Endothelial cell of umbilical vein (primary cell): Measurements from ENCODE around the gene PPEF2. TPM values are rescaled to one million over a fixed set of nuclear protein-coding genes. Genes with fewer than 3 reads are reported as not detected.
A peak's percentile ranks its signal among the peaks of the same experiment; 100 is the strongest.

ENCODE experiments used
- BruUV-seq: library from RNA; stranded (reverse); fragments of 400-500 nt; replicated peaks from 2 replicates; lab custom pipeline; 2021; lab: Mats Ljungman, UMichigan
- CTCF ChIA-PET: fragments of 300-600, 350-600 bp; sonication (Branson Sonifier 250); formaldehyde crosslinking; loops from one replicate; lab custom pipeline; 2021; ENCODE audit warnings: antibody characterized with exemption, inconsistent platforms; lab: Charles Lee
- POLR2A ChIA-PET: fragments of 300-600, 350-600 bp; sonication (Branson Sonifier 250); formaldehyde crosslinking; loops from one replicate; lab custom pipeline; 2021; ENCODE audit warnings: antibody characterized with exemption, inconsistent platforms; lab: Charles Lee
- DNase-seq: peaks from one replicate; pipeline ENCODE4 v3.0.0-alpha.2; 2011; ENCODE audit warnings: low read depth, low spot score
- FAIRE-seq: peaks from 2 replicates; lab custom pipeline; 2011; peaks lifted over from hg19 to GRCh38; lab: Jason Lieb, UNC
- H2AFZ ChIP-seq: 2 replicates; pipeline ENCODE4 v1.6.0; 2012; ENCODE audit warnings: low read depth, low read length, control low read depth, inconsistent platforms
- H3K27ac ChIP-seq: 2 replicates; pipeline ENCODE4 v1.5.1; 2011; ENCODE audit warnings: low read depth, mild to moderate bottlenecking, control low read depth, low read length, moderate library complexity; ENCODE audit not compliant: insufficient read depth
- H3K27me3 ChIP-seq, 2 experiments: 2 replicates each; pipeline versions ENCODE4 v1.6.0 to v1.6.1; 2011; ENCODE audit warnings: low read length in 2 of 2, mixed read lengths in 1 of 2; ENCODE audit not compliant: control insufficient read depth in 2 of 2, insufficient read depth in 2 of 2
- H3K36me3 ChIP-seq, 2 experiments: 2 replicates in 1 of 2; 3 replicates in 1 of 2; pipeline ENCODE4 v1.5.1; 2011; ENCODE audit warnings: low read length in 2 of 2, mild to moderate bottlenecking in 1 of 2, moderate library complexity in 1 of 2; ENCODE audit not compliant: control insufficient read depth in 2 of 2, insufficient read depth in 2 of 2; ENCODE audit errors: extremely low read depth in 1 of 2
- H3K4me1 ChIP-seq: 3 replicates; pipeline ENCODE4 v1.5.1; 2011; ENCODE audit warnings: mild to moderate bottlenecking, low read length; ENCODE audit not compliant: control insufficient read depth, insufficient read depth; ENCODE audit errors: extremely low read depth
- H3K4me2 ChIP-seq: 2 replicates; pipeline ENCODE4 v1.6.1; 2011; ENCODE audit warnings: low read length, control low read depth, mixed read lengths; ENCODE audit not compliant: insufficient read depth
- H3K4me3 ChIP-seq, 3 experiments: fragments of 200-600 bp in 1 of 3; sonication (generic), shearing (Covaris generic) in 1 of 3; replicated peaks in 1 of 3; 2 replicates each; pipeline ENCODE4 v1.5.1; 2011 to 2016; ENCODE audit warnings: control low read depth in 3 of 3, low read length in 3 of 3, mild to moderate bottlenecking in 2 of 3, inconsistent platforms in 1 of 3, low read depth in 1 of 3, moderate library complexity in 1 of 3; ENCODE audit not compliant: insufficient read depth in 1 of 3
- H3K79me2 ChIP-seq: 2 replicates; pipeline ENCODE4 v1.6.0; 2012; ENCODE audit warnings: low read length, inconsistent platforms; ENCODE audit not compliant: control insufficient read depth, insufficient read depth
- H3K9ac ChIP-seq: replicated peaks from 2 replicates; pipeline ENCODE3; 2011; ENCODE audit warnings: low read length, control low read depth; ENCODE audit not compliant: insufficient read depth; ENCODE audit errors: extremely low read depth
- H3K9me1 ChIP-seq: replicated peaks from 3 replicates; pipeline ENCODE4 v1.6.0; 2011; ENCODE audit warnings: mild to moderate bottlenecking, low read length; ENCODE audit not compliant: control insufficient read depth, insufficient read depth; ENCODE audit errors: extremely low read depth
- H3K9me3 ChIP-seq: replicated peaks from 2 replicates; pipeline ENCODE4 v1.5.1; 2012; ENCODE audit warnings: low read length, inconsistent platforms; ENCODE audit not compliant: control insufficient read depth, insufficient read depth
- H4K20me1 ChIP-seq: replicated peaks from 2 replicates; pipeline ENCODE3; 2011; ENCODE audit warnings: mild to moderate bottlenecking, low read length; ENCODE audit not compliant: control insufficient read depth, insufficient read depth; ENCODE audit errors: extremely low read depth
- CTCF ChIP-seq, 2 donors: IDR thresholded peaks; 1 replicate in 1 of 2; 2 replicates in 1 of 2; pipeline ENCODE4 v1.5.1; 2011; ENCODE audit warnings: low read length in 2 of 2, mild to moderate bottlenecking in 2 of 2, moderate library complexity in 2 of 2, control low read depth in 1 of 2, inconsistent platforms in 1 of 2, low read depth in 1 of 2; ENCODE audit not compliant: insufficient read depth in 1 of 2; ENCODE audit errors: extremely low read depth in 1 of 2
- EZH2 ChIP-seq: IDR thresholded peaks from 2 replicates; pipeline ENCODE4 v1.6.1; 2012; ENCODE audit warnings: borderline replicate concordance, low read depth, mild to moderate bottlenecking, moderate library complexity, low read length, inconsistent platforms; ENCODE audit not compliant: severe bottlenecking
- FOS ChIP-seq: IDR thresholded peaks from 2 replicates; pipeline ENCODE4 v1.6.1; 2011; ENCODE audit warnings: mild to moderate bottlenecking, low read length, moderate library complexity, borderline replicate concordance; ENCODE audit not compliant: insufficient read depth
- GATA2 ChIP-seq: IDR thresholded peaks from 2 replicates; pipeline ENCODE4 v1.7.0; 2011; ENCODE audit warnings: low read depth, mild to moderate bottlenecking, moderate library complexity, mixed read lengths, low read length; ENCODE audit not compliant: insufficient read length, insufficient read depth
- JUN ChIP-seq: IDR thresholded peaks from 2 replicates; pipeline ENCODE4 v1.6.1; 2011; ENCODE audit warnings: borderline replicate concordance, low read depth; ENCODE audit not compliant: insufficient read length, insufficient read depth
- MAX ChIP-seq: IDR thresholded peaks from 2 replicates; pipeline ENCODE4 v1.6.1; 2011; ENCODE audit not compliant: insufficient read depth, insufficient read length
- POLR2A ChIP-seq: IDR thresholded peaks from 2 replicates; pipeline ENCODE4 v1.6.1; 2012; ENCODE audit warnings: low read depth, mild to moderate bottlenecking, control low read depth, low read length
- POLR2AphosphoS5 ChIP-seq: IDR thresholded peaks from 2 replicates; pipeline ENCODE4 v1.6.1; 2012; ENCODE audit warnings: low read depth, mild to moderate bottlenecking, control low read depth, low read length, moderate library complexity; ENCODE audit not compliant: insufficient read depth
- dilution Hi-C: fragments of 300-500 bp; cut with MboI; formaldehyde crosslinking; loops from one replicate; pipeline ENCODE4 v1.15.0; 2019; ENCODE audit warnings: low sequenced_read_pairs; ENCODE audit not compliant: extremely low pct_ligation_motif_present
- intact Hi-C: fragments of 100-400 bp; cut with micrococcal nuclease; formaldehyde crosslinking; loops from one replicate; pipeline ENCODE4 v1.10.0; 2022
- polyA plus RNA-seq, 4 experiments: library from polyadenylated mRNA; depleted of rRNA in 3 of 4; stranded (reverse) in 3 of 4; unstranded in 1 of 4; fragments of >200 nt; gene quantifications; 2 replicates each; pipeline versions ENCODE4 v1.2.1 to v1.2.3, GENCODE V29; 2011 to 2012; ENCODE audit warnings: missing spikeins in 1 of 4
- total RNA-seq: library from RNA; stranded (reverse); gene quantifications from 2 replicates; pipeline ENCODE4 v1.2.3, GENCODE V29; 2021

The PPEF2 gene
- total and polyA plus RNA-seq, 2 donors (not counting 3 experiments of a cell fraction or from before 2014, with no cell fraction given): 0.23 TPM; not detected in 1

- Histone ChIP-seq H3K4me2 (peak overlapping the region; percentile 82), H3K9me1 (no peaks in the 10 kb centered on the region), H3K9ac (peak overlapping the region; percentile 54), H3K27me3 (no peaks in the 10 kb centered on the region), H4K20me1 (no peaks in the 10 kb centered on the region), H2AFZ (peak overlapping the region; percentile 91), H3K27ac (no peak overlapping the region), H3K79me2 (no peaks in the 10 kb centered on the region), H3K9me3 (no peaks in the 10 kb centered on the region), H3K4me1 (peaks cover 3% of the 10 kb centered on the region), H3K36me3 (no peaks in the 10 kb centered on the region), H3K4me3 (peak overlapping the region; percentile 46 to 62 (median 61))
- DNase-seq (peak; percentile 59), FAIRE-seq (peak; percentile 59)
- TSS peak; percentile 35 for BruUV-seq
- TF ChIP-seq EZH2 (no peak), FOS (no peak), GATA2 (no peak), JUN (no peak), POLR2AphosphoS5 (peak; percentile 58), POLR2A (peak; percentile 56), MAX (no peak), CTCF (IDR thresholded peaks at IDR 0.05; ENCODE audit: extremely low read depth in 1 of 2, insufficient read depth in 1 of 2, low read depth in 1 of 2, low read length in 2 of 2) (no peak)
- ChIA-PET CTCF (interaction anchor here (1.0 to 2.8 kb wide), 6 partner anchors 20 to 147 kb away, joined by 3 to 30 read pairs (median 6); partner anchors contain the start of gene SDAD1), POLR2A (interaction anchor here (0.7 kb wide), 1 partner anchor 274 kb away, joined by 4 read pairs; no protein-coding TSS in a partner anchor)
- intact Hi-C loops: loop anchor here (1.0 kb wide), 1 partner anchor 45 kb away; no protein-coding TSS in a partner anchor
- dilution Hi-C loops: no loop called here
Measured at GRCh38 chr4:75939890-75940691, 37.8 kb upstream of the PPEF2 start.
